Lung (tissue), 12 donors: ENCODE results near the gene GPR37. TPM values are rescaled to one million over a fixed set of nuclear protein-coding genes. Genes with fewer than 3 reads are reported as not detected.
A peak's percentile ranks its signal among the peaks of the same experiment; 100 is the strongest.

ENCODE experiments used
- ATAC-seq: fragments of 200-7000 bp; cut with Tn5 transposase; one replicate; pipeline ENCODE4 v1.9.1; 2020; ENCODE audit warnings: moderate number of reproducible peaks; ENCODE audit not compliant: insufficient read depth, low FRiP score
- DNase-seq, 3 donors: peaks; one replicate each; pipeline ENCODE4 v3.0.0-alpha.2; 2013 to 2017
- H3K27ac ChIP-seq, 2 donors: one replicate each; pipeline ENCODE4 v1.5.1; 2013; ENCODE audit warnings: mild to moderate bottlenecking in 2 of 2, moderate library complexity in 2 of 2, control low read depth in 1 of 2, inconsistent platforms in 1 of 2, low read depth in 1 of 2, low read length in 1 of 2
- H3K27me3 ChIP-seq, 3 donors: one replicate each; pipeline ENCODE4 v1.5.1; 2013; ENCODE audit warnings: low read length in 2 of 3; ENCODE audit not compliant: control insufficient read depth in 3 of 3, insufficient read depth in 3 of 3
- H3K36me3 ChIP-seq, 4 donors: one replicate each; pipeline ENCODE4 v1.5.1; 2013; ENCODE audit warnings: low read length in 4 of 4, mild to moderate bottlenecking in 1 of 4, moderate library complexity in 1 of 4; ENCODE audit not compliant: control insufficient read depth in 4 of 4, insufficient read depth in 4 of 4
- H3K4me1 ChIP-seq, 5 donors: one replicate each; pipeline ENCODE4 v1.5.1; 2013; ENCODE audit warnings: low read length in 5 of 5, mild to moderate bottlenecking in 2 of 5, moderate library complexity in 1 of 5; ENCODE audit not compliant: control insufficient read depth in 5 of 5, insufficient read depth in 5 of 5
- H3K4me3 ChIP-seq: one replicate; pipeline ENCODE4 v1.5.1; 2013; ENCODE audit warnings: mild to moderate bottlenecking, control low read depth, moderate library complexity
- H3K9ac ChIP-seq, 2 donors: one replicate each; pipeline ENCODE4 v1.5.1; 2013; ENCODE audit warnings: low read length in 2 of 2, control low read depth in 1 of 2; ENCODE audit not compliant: insufficient read depth in 1 of 2
- H3K9me3 ChIP-seq, 4 donors: one replicate each; pipeline ENCODE4 v1.5.1; 2013; ENCODE audit warnings: low read length in 3 of 4, mild to moderate bottlenecking in 1 of 4, moderate library complexity in 1 of 4; ENCODE audit not compliant: control insufficient read depth in 4 of 4, insufficient read depth in 3 of 4
- WGBS, 2 donors: extraction: QIAGEN DNeasy Blood & Tissue Kit; methylation state at CpG; one replicate each; pipeline ENCODE4 v1.1.7; 2013; 5-methylcytosine and 5-hydroxymethylcytosine counted together
- polyA plus RNA-seq, 2 donors: library from polyadenylated mRNA; stranded (reverse); fragments of 200-250 nt; gene quantifications; one replicate each; pipeline ENCODE4 v1.2.1, GENCODE V29; 2013
- total RNA-seq, 2 donors: library from RNA; depleted of rRNA in 1 of 2; stranded (reverse); fragments of >200 nt in 1 of 2; gene quantifications; one replicate each; pipeline ENCODE4 v1.2.1, GENCODE V29; 2014 to 2021
- TF ChIP-seq, protein P1 (sequence below): IDR thresholded peaks from 2 replicates; pipeline ENCODE4 v1.5.1; 2012; ENCODE audit warnings: mild to moderate bottlenecking; ENCODE audit errors: control extremely low read depth, extremely low read depth
- donor health status: control.
- donor health status: control.
- donor health status: Bipolar disorder and iron deficiency.
- donor health status: healthy.
- donor health status: DM: yes; HTN: yes; CAD: no.

The GPR37 gene
- total and polyA plus RNA-seq, 4 donors = 0.08 to 2.8 (median 0.94) TPM

DNA sequence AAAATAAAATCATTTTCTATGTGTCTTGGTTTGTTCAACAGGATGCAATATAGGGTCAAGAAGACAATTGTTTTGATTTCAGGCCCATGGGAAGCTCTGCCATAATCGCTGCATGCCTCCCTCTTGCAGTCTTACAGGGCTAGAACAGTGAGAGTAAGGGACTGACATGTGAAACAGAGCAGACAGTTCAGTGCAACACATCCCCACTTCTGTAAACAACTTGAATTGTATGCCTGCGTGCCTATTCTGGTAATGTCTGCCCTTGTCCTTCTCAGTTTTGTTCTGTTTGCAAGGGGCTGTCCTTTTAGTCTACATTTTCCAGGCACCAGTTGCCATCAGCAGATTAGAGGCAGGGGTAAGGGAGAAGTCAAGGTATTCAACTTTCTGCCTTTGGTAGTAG lies 34.8 kb upstream of the GPR37 start:
- Histone ChIP-seq H3K27ac (no peak overlapping the region), H3K9me3 (peaks cover 0 to 8% (median 0%) of the 10 kb centered on the region in 4 donors), H3K9ac (no peak overlapping the region), H3K36me3 (no peaks in the 10 kb centered on the region), H3K4me1 (peaks cover 0 to 9% (median 0%) of the 10 kb centered on the region in 5 donors), H3K4me3 (no peak overlapping the region), H3K27me3 (no peaks in the 10 kb centered on the region)
- TF ChIP-seq, protein P1, sequence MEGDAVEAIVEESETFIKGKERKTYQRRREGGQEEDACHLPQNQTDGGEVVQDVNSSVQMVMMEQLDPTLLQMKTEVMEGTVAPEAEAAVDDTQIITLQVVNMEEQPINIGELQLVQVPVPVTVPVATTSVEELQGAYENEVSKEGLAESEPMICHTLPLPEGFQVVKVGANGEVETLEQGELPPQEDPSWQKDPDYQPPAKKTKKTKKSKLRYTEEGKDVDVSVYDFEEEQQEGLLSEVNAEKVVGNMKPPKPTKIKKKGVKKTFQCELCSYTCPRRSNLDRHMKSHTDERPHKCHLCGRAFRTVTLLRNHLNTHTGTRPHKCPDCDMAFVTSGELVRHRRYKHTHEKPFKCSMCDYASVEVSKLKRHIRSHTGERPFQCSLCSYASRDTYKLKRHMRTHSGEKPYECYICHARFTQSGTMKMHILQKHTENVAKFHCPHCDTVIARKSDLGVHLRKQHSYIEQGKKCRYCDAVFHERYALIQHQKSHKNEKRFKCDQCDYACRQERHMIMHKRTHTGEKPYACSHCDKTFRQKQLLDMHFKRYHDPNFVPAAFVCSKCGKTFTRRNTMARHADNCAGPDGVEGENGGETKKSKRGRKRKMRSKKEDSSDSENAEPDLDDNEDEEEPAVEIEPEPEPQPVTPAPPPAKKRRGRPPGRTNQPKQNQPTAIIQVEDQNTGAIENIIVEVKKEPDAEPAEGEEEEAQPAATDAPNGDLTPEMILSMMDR = no peak
- no peak for ATAC-seq
- 60 to 70% methylated on average over 2 of the region's 2 CpGs for WGBS, 2 donors
- peak in 1 of 3 donors; percentile 43 for DNase-seq

- Histone ChIP-seq H3K4me3 (no peak overlapping the region), H3K27ac (no peak overlapping the region), H3K4me1 (peaks cover 0 to 9% (median 0%) of the 10 kb centered on the region in 5 donors), H3K36me3 (no peaks in the 10 kb centered on the region), H3K27me3 (no peaks in the 10 kb centered on the region), H3K9me3 (peaks cover 0 to 8% (median 0%) of the 10 kb centered on the region in 4 donors), H3K9ac (no peak overlapping the region)
- no peak for DNase-seq
- no peak for ATAC-seq
- WGBS, 2 donors = 93 to 95% methylated on average over 6 of the region's 6 CpGs
- TF ChIP-seq, protein P1 = no peak
These were observed 33.9 kb upstream of the GPR37 start for GRCh38 chr7:124799448-124799847.

- no peak for ATAC-seq
- Histone ChIP-seq H3K4me1 (peaks cover 0 to 9% (median 0%) of the 10 kb centered on the region in 5 donors), H3K27me3 (no peaks in the 10 kb centered on the region), H3K9ac (no peak overlapping the region), H3K9me3 (peaks cover 0 to 8% (median 0%) of the 10 kb centered on the region in 4 donors), H3K27ac (no peak overlapping the region), H3K4me3 (no peak overlapping the region), H3K36me3 (no peaks in the 10 kb centered on the region)
- no peak for DNase-seq
- WGBS, 2 donors = 65 to 79% methylated on average over 2 of the region's 2 CpGs
- TF ChIP-seq, protein P1 = no peak
These were observed 31.2 kb upstream of the GPR37 start for GRCh38 chr7:124796771-124797170.

DNA sequence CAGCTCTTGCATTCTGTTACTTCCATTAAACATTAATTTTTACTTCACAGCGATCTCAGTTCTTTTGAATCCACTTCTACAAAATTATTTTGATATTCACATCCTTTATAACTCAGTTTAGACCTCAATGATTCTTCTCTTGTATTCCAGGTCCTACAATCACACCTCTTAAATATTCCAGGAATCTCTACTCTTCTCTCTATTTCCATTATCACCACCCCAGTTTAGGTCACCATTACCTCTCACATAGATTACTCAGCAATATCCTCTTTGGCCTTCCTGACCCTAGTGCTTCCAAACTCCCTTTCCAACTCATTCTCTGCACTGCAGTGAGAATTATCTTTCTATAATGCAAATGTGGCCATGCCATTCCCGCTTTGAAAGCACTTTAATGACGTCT lies 27.1 kb upstream of the GPR37 start:
- H3K27ac ChIP-seq = no peak overlapping the region
- H3K9me3 ChIP-seq = peaks cover 0 to 8% (median 0%) of the 10 kb centered on the region in 4 donors
- ATAC-seq (no peak), DNase-seq (no peak)
- 71 to 89% methylated on average over 3 of the region's 3 CpGs for WGBS, 2 donors
- H3K9ac ChIP-seq = no peak overlapping the region
- TF ChIP-seq, protein P1 = no peak
- no peaks in the 10 kb centered on the region for H3K4me1 ChIP-seq
- H3K4me3 ChIP-seq = no peak overlapping the region
- H3K27me3 ChIP-seq = no peaks in the 10 kb centered on the region
- no peaks in the 10 kb centered on the region for H3K36me3 ChIP-seq
